ENCODE data around the gene CBX4. TPM values are rescaled to one million over a fixed set of nuclear protein-coding genes. Genes with fewer than 3 reads are reported as not detected.
A peak's percentile ranks its signal among the peaks of the same experiment; 100 is the strongest.

Gene CBX4
- total and polyA plus RNA-seq, 2 donors from 2014 or later, result 7.1 to 26.8 TPM

DNA sequence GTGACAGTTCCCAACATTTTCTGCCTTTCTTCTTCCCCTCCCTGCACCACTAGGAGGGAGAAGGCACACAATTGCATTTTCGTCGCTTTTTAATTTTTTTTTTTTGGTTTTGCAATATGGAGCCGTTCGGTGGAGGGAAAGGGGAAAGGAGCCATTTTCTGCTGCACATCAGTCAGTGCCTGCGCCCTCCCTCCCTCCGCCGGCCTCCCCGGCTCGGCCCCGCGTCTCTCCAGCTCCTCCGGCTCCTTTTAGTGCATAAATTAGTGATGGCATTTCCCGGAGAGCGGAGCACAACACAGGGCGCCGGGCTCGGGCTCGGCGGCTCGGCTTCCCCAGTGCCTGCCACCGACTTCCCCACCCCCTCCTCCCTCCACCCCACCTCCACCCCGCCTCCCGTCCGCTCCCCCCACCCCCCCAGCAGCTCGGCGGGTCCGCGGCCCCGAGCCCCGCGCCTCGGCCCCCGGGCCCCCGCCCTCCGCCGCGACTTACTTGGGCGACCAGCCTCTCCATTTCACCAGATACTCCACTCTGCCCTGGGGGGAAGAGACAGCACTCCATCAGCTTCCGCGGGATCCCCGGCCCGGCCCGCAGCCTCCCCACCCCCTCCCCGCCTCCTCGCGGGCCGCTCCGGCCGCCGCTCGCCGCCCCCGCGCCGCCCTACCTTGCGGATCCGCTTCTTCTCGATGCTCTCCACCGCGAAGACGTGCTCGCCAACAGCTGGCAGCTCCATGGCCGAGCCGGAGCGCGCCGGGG is 542 bp downstream of the CBX4 start:
- Histone ChIP-seq H3K9ac (ENCODE audit: low read length in 3 of 3) (peak overlapping the region; percentile 71 to 86 (median 71)), H3K4me1 (ENCODE audit: control insufficient read depth in 2 of 3, insufficient read depth in 2 of 3, low read depth in 1 of 3, low read length in 3 of 3) (peaks cover 0 to 27% (median 8%) of the 10 kb centered on the region in 3 donors), H3K36me3 (ENCODE audit: control insufficient read depth in 2 of 3, insufficient read depth in 3 of 3, low read length in 3 of 3) (peaks cover 0 to 6% (median 0%) of the 10 kb centered on the region in 3 donors), H3K9me3 (ENCODE audit: control insufficient read depth in 2 of 3, insufficient read depth in 1 of 3, low read length in 3 of 3) (no peaks in the 10 kb centered on the region), H3K27ac (ENCODE audit: low read depth in 2 of 2, low read length in 2 of 2) (peak overlapping the region; percentile 68 to 84), H3K4me3 (ENCODE audit: low read length in 3 of 3) (peak overlapping the region; percentile 76 to 87 (median 85)), H3K27me3 (ENCODE audit: control insufficient read depth, insufficient read depth, low read length) (peaks cover 12% of the 10 kb centered on the region)
- FAIRE-seq (no peak), DNase-seq (peak; percentile 83 to 90 (median 89))
- intact Hi-C loops (cut with DNase I), result no loop called here
- TF ChIP-seq, protein P1, sequence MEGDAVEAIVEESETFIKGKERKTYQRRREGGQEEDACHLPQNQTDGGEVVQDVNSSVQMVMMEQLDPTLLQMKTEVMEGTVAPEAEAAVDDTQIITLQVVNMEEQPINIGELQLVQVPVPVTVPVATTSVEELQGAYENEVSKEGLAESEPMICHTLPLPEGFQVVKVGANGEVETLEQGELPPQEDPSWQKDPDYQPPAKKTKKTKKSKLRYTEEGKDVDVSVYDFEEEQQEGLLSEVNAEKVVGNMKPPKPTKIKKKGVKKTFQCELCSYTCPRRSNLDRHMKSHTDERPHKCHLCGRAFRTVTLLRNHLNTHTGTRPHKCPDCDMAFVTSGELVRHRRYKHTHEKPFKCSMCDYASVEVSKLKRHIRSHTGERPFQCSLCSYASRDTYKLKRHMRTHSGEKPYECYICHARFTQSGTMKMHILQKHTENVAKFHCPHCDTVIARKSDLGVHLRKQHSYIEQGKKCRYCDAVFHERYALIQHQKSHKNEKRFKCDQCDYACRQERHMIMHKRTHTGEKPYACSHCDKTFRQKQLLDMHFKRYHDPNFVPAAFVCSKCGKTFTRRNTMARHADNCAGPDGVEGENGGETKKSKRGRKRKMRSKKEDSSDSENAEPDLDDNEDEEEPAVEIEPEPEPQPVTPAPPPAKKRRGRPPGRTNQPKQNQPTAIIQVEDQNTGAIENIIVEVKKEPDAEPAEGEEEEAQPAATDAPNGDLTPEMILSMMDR (IDR thresholded peaks at IDR 0.05; ENCODE audit: borderline replicate concordance, extremely low read depth, insufficient read depth), result no peak

GRCh38 chr17:79837888-79838521 is 1.2 kb downstream of the CBX4 start:
- intact Hi-C loops (cut with DNase I), result no loop called here
- peak in 2 of 5 donors; percentile 42 to 74 for DNase-seq
- H3K4me3 ChIP-seq (ENCODE audit: low read length in 3 of 3), result peak overlapping the region; percentile 76 to 87 (median 85)
- H3K4me1 ChIP-seq (ENCODE audit: control insufficient read depth in 2 of 3, insufficient read depth in 2 of 3, low read depth in 1 of 3, low read length in 3 of 3), result peaks cover 0 to 27% (median 8%) of the 10 kb centered on the region in 3 donors
- peaks cover 0 to 6% (median 0%) of the 10 kb centered on the region in 3 donors for H3K36me3 ChIP-seq (ENCODE audit: control insufficient read depth in 2 of 3, insufficient read depth in 3 of 3, low read length in 3 of 3)
- peaks cover 12% of the 10 kb centered on the region for H3K27me3 ChIP-seq (ENCODE audit: control insufficient read depth, insufficient read depth, low read length)
- TF ChIP-seq, protein P1 (IDR thresholded peaks at IDR 0.05; ENCODE audit: borderline replicate concordance, extremely low read depth, insufficient read depth), result no peak
- H3K9me3 ChIP-seq (ENCODE audit: control insufficient read depth in 2 of 3, insufficient read depth in 1 of 3, low read length in 3 of 3), result no peaks in the 10 kb centered on the region
- no peak for FAIRE-seq
- peak overlapping the region; percentile 68 to 84 for H3K27ac ChIP-seq (ENCODE audit: low read depth in 2 of 2, low read length in 2 of 2)
- H3K9ac ChIP-seq (ENCODE audit: low read length in 3 of 3), result peak overlapping the region; percentile 71 to 86 (median 71)

DNA sequence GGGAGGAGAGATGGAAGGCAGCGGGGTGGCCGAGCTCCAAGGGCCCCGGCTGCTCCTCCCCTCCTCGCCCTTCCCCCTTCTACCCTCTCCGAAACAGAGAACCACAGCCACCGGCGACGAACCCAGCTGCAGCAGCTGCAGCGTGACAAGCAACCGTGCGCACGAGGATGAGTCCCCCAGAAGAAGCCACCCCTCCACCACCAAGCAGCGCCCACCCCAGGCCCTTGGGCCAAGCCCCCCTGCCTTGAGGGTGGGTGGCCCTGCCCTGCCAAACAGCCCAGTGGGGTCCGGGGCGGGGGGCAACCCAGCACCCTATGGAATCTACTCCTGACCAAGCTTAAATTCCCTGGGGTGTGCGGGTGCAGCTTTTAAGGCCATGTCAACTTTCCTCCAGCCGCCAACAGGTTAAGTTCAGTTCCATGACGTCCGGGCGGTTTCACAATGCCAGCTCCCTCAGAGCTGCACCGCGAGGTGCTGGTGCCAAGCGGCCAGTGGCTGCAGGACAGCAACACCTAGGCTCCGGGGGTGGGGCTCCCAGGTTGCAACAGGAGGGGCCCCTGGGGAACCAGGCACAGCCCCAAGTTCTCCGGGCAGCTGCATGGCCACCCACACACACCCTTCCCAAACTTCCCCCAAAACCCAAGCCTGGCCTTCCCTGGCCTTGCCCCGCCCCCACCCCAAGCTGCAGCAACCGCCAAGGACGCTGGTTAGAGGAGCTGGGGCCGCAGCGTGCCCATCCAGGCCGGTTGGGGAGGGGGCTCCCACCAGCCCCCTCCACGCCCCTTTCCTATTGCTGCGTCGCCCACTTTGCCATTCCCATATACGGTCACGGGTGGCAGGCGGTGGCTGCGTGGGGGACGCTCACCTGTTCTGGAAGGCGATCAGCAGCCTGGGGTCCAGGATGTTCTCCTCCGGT is 2.0 kb downstream of the CBX4 start:
- Histone ChIP-seq H3K9ac (ENCODE audit: low read length in 3 of 3) (peak overlapping the region in 1 of 3 donors; percentile 71), H3K9me3 (ENCODE audit: control insufficient read depth in 2 of 3, insufficient read depth in 1 of 3, low read length in 3 of 3) (no peaks in the 10 kb centered on the region), H3K4me3 (ENCODE audit: low read length in 3 of 3) (peak overlapping the region; percentile 76 to 87 (median 85)), H3K36me3 (ENCODE audit: control insufficient read depth in 2 of 3, insufficient read depth in 3 of 3, low read length in 3 of 3) (peaks cover 0 to 6% (median 0%) of the 10 kb centered on the region in 3 donors), H3K4me1 (ENCODE audit: control insufficient read depth in 2 of 3, insufficient read depth in 2 of 3, low read depth in 1 of 3, low read length in 3 of 3) (peaks cover 0 to 30% (median 8%) of the 10 kb centered on the region in 3 donors), H3K27me3 (ENCODE audit: control insufficient read depth, insufficient read depth, low read length) (peaks cover 9% of the 10 kb centered on the region), H3K27ac (ENCODE audit: low read depth in 2 of 2, low read length in 2 of 2) (peak overlapping the region in 1 of 2 donors; percentile 68)
- FAIRE-seq (no peak), DNase-seq (peak; percentile 64 to 95 (median 82))
- intact Hi-C loops (cut with DNase I), result no loop called here
- TF ChIP-seq, protein P1 (IDR thresholded peaks at IDR 0.05; ENCODE audit: borderline replicate concordance, extremely low read depth, insufficient read depth), result no peak
